Measurements from ENCODE around the gene CTH. TPM values are rescaled to one million over a fixed set of nuclear protein-coding genes. Genes with fewer than 3 reads are reported as not detected.
"Not testable (repeated sequence)": the region's sequence is repeated elsewhere in the genome, so short reads cannot be mapped to it uniquely, and the experiment has no call there.

The CTH gene
- total RNA-seq, 6 experiments from 2014 or later = 32.3 to 85.7 (median 49.0) TPM

DNA sequence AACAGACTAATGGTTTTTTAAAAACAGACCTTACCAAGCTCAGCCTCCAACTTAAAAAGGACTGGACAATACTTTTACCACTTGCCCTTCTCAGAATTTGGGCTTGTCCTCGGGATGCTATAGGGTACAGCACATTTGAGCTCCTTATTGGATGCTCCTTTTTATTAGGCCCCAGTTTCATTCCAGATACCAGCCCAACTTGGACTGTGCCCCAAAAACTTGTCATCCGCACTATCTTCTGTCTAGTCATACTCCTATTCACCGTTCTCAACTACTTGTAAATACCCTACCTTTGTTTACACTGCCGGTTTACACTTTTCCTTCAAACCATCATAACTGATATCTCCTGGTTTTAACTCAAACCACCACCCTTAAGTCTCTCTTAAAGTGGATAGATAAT, 38.6 kb upstream of the CTH start:
- Histone ChIP-seq H3K4me1 (no peaks in the 10 kb centered on the region), H3K27me3 (no peaks in the 10 kb centered on the region), H3K27ac (no peak overlapping the region), H3K9me3 (no peaks in the 10 kb centered on the region), H3K4me3 (no peak overlapping the region), H3K36me3 (no peaks in the 10 kb centered on the region)
- ATAC-seq (no peak), DNase-seq (no peak)
- intact Hi-C loops (cut with DNase I) = no loop called here
- 80% methylated on average over 4 of the region's 4 CpGs for WGBS (ENCODE audit: insufficient coverage, low coverage, low lambda C conversion rate, missing lambda C conversion rate)
- TF ChIP-seq POLR2A (IDR thresholded peaks at IDR 0.05) = no peak
- TF ChIP-seq, protein P1, sequence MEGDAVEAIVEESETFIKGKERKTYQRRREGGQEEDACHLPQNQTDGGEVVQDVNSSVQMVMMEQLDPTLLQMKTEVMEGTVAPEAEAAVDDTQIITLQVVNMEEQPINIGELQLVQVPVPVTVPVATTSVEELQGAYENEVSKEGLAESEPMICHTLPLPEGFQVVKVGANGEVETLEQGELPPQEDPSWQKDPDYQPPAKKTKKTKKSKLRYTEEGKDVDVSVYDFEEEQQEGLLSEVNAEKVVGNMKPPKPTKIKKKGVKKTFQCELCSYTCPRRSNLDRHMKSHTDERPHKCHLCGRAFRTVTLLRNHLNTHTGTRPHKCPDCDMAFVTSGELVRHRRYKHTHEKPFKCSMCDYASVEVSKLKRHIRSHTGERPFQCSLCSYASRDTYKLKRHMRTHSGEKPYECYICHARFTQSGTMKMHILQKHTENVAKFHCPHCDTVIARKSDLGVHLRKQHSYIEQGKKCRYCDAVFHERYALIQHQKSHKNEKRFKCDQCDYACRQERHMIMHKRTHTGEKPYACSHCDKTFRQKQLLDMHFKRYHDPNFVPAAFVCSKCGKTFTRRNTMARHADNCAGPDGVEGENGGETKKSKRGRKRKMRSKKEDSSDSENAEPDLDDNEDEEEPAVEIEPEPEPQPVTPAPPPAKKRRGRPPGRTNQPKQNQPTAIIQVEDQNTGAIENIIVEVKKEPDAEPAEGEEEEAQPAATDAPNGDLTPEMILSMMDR (IDR thresholded peaks at IDR 0.05) = no peak

DNA sequence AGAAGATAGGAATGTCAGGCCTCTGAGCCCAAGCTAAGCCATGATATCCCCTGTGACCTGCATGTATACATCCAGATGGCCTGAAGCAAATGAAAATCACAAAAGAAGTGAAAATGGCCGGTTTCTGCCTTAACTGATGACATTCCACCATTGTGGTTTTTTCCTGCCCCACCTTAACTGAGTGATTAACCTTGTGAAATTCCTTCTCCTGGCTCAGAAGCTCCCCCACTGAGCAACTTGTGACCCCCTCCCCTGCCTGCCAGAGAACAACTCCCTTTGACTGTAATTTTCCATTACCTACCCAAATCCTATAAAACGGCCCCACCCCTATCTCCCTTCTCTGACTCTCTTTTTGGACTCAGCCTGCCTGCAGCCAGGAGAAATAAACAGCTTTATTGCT, 37.5 kb upstream of the CTH start:
- DNase-seq; intact Hi-C loops (cut with DNase I); H3K27ac ChIP-seq; H3K27me3 ChIP-seq; ATAC-seq; H3K36me3 ChIP-seq; H3K4me3 ChIP-seq; H3K4me1 ChIP-seq; H3K9me3 ChIP-seq: not testable (repeated sequence)
- WGBS (ENCODE audit: insufficient coverage, low coverage, low lambda C conversion rate, missing lambda C conversion rate) = 81% methylated on average over 2 of the region's 2 CpGs

- no peaks in the 10 kb centered on the region for H3K9me3 ChIP-seq
- ATAC-seq = no peak
- TF ChIP-seq POLR2A (IDR thresholded peaks at IDR 0.05) = no peak
- TF ChIP-seq, protein P1 (IDR thresholded peaks at IDR 0.05) = no peak
- no peak overlapping the region for H3K4me3 ChIP-seq
- intact Hi-C loops (cut with DNase I) = no loop called here
- no peaks in the 10 kb centered on the region for H3K4me1 ChIP-seq
- no peak overlapping the region for H3K27ac ChIP-seq
- 57% methylated on average over 6 of the region's 6 CpGs for WGBS (ENCODE audit: insufficient coverage, low coverage, low lambda C conversion rate, missing lambda C conversion rate)
- no peaks in the 10 kb centered on the region for H3K36me3 ChIP-seq
- no peak for DNase-seq
- H3K27me3 ChIP-seq = no peaks in the 10 kb centered on the region
Measured at GRCh38 chr1:70376196-70376595, 34.9 kb upstream of the CTH start.

DNA sequence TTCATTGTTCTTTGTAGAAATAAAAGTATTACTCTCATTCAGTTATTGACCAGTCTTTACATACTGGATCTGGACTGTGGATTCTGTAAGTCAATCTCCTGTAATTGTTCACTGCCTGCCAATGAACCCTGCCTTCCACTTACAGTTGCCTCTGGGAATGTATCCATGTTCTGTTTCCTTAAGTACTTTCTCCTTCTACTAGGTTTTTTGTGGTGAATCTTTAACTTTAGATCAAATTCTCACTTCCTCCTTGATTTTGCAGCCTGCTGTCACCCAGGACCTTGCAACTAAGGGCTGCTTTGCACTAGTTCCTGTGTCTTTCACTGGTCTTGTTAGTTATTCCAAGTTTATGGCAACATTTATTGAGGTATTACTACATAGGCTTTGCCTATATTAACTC, 28.4 kb upstream of the CTH start:
- Histone ChIP-seq H3K36me3 (no peaks in the 10 kb centered on the region), H3K27me3 (no peaks in the 10 kb centered on the region), H3K27ac (no peak overlapping the region), H3K4me3 (no peak overlapping the region), H3K9me3 (no peaks in the 10 kb centered on the region), H3K4me1 (no peaks in the 10 kb centered on the region)
- DNase-seq (no peak), ATAC-seq (no peak)
- intact Hi-C loops (cut with DNase I) = no loop called here
- TF ChIP-seq POLR2A (IDR thresholded peaks at IDR 0.05) = no peak
- TF ChIP-seq, protein P1 (IDR thresholded peaks at IDR 0.05) = no peak

- intact Hi-C loops (cut with DNase I) = no loop called here
- TF ChIP-seq, protein P1 (IDR thresholded peaks at IDR 0.05) = no peak
- TF ChIP-seq POLR2A (IDR thresholded peaks at IDR 0.05) = no peak
- no peaks in the 10 kb centered on the region for H3K9me3 ChIP-seq
- H3K4me1 ChIP-seq = no peaks in the 10 kb centered on the region
- DNase-seq (no peak), ATAC-seq (no peak)
- H3K36me3 ChIP-seq = no peaks in the 10 kb centered on the region
- H3K27me3 ChIP-seq = no peaks in the 10 kb centered on the region
- no peak overlapping the region for H3K27ac ChIP-seq
- WGBS (ENCODE audit: insufficient coverage, low coverage, low lambda C conversion rate, missing lambda C conversion rate) = 88% methylated on average over 2 of the region's 3 CpGs
- no peak overlapping the region for H3K4me3 ChIP-seq
Measured at GRCh38 chr1:70383483-70383882, 27.6 kb upstream of the CTH start.

All from right lobe of liver (tissue), 6 donors.